Activated B cell treated with CpG ODN at 0.5 μM for 24 hours (primary cell): ENCODE results near the gene JMJD7. TPM values are rescaled to one million over a fixed set of nuclear protein-coding genes. Genes with fewer than 3 reads are reported as not detected.

Experiments used
- ATAC-seq: fragments of 200-7000 bp; cut with Tn5 transposase; one replicate; pipeline ENCODE4 v1.10.0; 2021; ENCODE audit warnings: low read depth, mild to moderate bottlenecking, moderate library complexity
- CTCF ChIA-PET: fragments of 350-600 bp; sonication (Branson Sonifier 250); formaldehyde crosslinking; loops from one replicate; lab custom pipeline; 2021; ENCODE audit warnings: antibody characterized with exemption; lab: Charles Lee
- POLR2A ChIA-PET: fragments of 350-600 bp; sonication (Branson Sonifier 250); formaldehyde crosslinking; loops from one replicate; lab custom pipeline; 2021; ENCODE audit warnings: antibody characterized with exemption; lab: Charles Lee
- DNase-seq: peaks from one replicate; pipeline ENCODE4 v3.0.0; 2022
- H3K27ac Mint-ChIP-seq: one replicate; pipeline ENCODE4 v1.8.0; 2020; ENCODE audit warnings: mixed read lengths
- H3K27me3 Mint-ChIP-seq: one replicate; pipeline ENCODE4 v1.8.0; 2021; ENCODE audit warnings: mixed read lengths
- H3K36me3 Mint-ChIP-seq: one replicate; pipeline ENCODE4 v1.8.0; 2021; ENCODE audit warnings: low read depth, mixed read lengths
- H3K4me1 Mint-ChIP-seq: one replicate; pipeline ENCODE4 v1.8.0; 2021; ENCODE audit warnings: mixed read lengths
- H3K4me3 Mint-ChIP-seq: one replicate; pipeline ENCODE4 v1.8.0; 2020; ENCODE audit warnings: mild to moderate bottlenecking, mixed read lengths
- H3K9me3 Mint-ChIP-seq: one replicate; pipeline ENCODE4 v1.8.0; 2020; ENCODE audit warnings: mixed read lengths
- intact Hi-C: fragments of 100-400 bp; cut with micrococcal nuclease; formaldehyde crosslinking; loops from one replicate; pipeline ENCODE4 v1.15.1; 2024
- total RNA-seq: library from RNA; stranded (reverse); gene quantifications from 2 replicates; pipeline ENCODE4 v1.2.3, GENCODE V29; 2022
- TF ChIP-seq, protein P1 (sequence below): fragments of 200-600 bp; IDR thresholded peaks from one replicate; pipeline ENCODE4 v1.8.0; 2022; ENCODE audit warnings: antibody characterized with exemption, mild to moderate bottlenecking

The JMJD7 gene
- total RNA-seq, 1 donor from 2014 or later: 16.5 TPM

DNA sequence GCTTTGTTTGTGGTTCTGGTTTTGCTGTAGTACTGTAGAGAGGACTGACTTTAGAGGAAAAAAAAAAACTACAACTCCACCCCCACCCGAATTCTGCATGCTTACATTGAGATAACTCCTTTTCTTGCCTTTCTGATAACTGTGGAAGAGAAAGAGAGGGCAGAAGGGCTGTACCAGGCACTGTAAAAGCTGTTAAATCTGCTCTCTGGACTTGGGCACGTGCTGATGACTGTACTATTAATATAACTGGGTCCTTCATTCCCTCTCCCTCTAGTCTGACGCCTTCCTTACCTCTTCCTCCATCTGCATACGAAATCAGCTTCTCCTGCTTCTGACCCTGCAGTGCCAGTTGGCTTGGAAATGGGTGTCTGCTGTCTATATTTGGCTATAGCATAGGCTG is 38.7 kb upstream of the JMJD7 start:
- ATAC-seq (no peak), DNase-seq (no peak)
- Mint-ChIP-seq H3K9me3 (no peaks in the 10 kb centered on the region), H3K36me3 (no peaks in the 10 kb centered on the region), H3K27me3 (no peaks in the 10 kb centered on the region), H3K4me1 (peaks cover 45% of the 10 kb centered on the region), H3K4me3 (no peak overlapping the region), H3K27ac (no peak overlapping the region)
- TF ChIP-seq, protein P1, sequence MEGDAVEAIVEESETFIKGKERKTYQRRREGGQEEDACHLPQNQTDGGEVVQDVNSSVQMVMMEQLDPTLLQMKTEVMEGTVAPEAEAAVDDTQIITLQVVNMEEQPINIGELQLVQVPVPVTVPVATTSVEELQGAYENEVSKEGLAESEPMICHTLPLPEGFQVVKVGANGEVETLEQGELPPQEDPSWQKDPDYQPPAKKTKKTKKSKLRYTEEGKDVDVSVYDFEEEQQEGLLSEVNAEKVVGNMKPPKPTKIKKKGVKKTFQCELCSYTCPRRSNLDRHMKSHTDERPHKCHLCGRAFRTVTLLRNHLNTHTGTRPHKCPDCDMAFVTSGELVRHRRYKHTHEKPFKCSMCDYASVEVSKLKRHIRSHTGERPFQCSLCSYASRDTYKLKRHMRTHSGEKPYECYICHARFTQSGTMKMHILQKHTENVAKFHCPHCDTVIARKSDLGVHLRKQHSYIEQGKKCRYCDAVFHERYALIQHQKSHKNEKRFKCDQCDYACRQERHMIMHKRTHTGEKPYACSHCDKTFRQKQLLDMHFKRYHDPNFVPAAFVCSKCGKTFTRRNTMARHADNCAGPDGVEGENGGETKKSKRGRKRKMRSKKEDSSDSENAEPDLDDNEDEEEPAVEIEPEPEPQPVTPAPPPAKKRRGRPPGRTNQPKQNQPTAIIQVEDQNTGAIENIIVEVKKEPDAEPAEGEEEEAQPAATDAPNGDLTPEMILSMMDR: no peak
- CTCF ChIA-PET: interaction anchor here (3.0 to 4.2 kb wide), 2 partner anchors 16 to 22 kb away, joined by 18 to 19 read pairs; partner anchors contain the start of gene MAPKBP1
- intact Hi-C loops: loop anchor here (2.0 kb wide), 1 partner anchor 22 kb away; no protein-coding TSS in a partner anchor
- POLR2A ChIA-PET: interaction anchor here (1.8 kb wide), 1 partner anchor 15 kb away, joined by 13 read pairs; the partner anchor contains the start of gene MAPKBP1

DNA sequence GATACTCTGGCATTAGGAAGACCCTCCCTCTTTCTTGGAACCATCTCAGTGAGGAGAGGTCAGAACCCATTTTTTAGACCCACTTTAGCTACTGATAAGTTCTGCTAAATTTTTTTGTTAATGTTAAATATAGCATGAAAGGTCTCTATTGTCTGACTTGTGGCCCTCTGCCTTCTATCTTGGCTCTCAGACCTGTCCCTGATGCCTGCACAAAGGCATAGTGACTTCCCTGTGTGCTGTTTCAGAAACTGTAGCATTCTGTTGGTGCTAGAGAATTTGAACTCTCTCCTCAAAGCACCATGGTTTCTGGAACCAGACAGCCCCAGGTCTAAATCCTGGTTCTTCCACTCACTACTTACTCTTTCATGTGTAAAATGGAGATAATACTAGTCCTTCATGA is 38.2 kb upstream of the JMJD7 start:
- intact Hi-C loops: loop anchor here (2.0 kb wide), 1 partner anchor 21 kb away; no protein-coding TSS in a partner anchor
- no peaks in the 10 kb centered on the region for H3K27me3 Mint-ChIP-seq
- TF ChIP-seq, protein P1: no peak
- no peak overlapping the region for H3K27ac Mint-ChIP-seq
- DNase-seq (no peak), ATAC-seq (no peak)
- POLR2A ChIA-PET: interaction anchor here (1.8 kb wide), 1 partner anchor 15 kb away, joined by 13 read pairs; the partner anchor contains the start of gene MAPKBP1
- CTCF ChIA-PET: interaction anchor here (3.0 to 4.2 kb wide), 2 partner anchors 16 to 22 kb away, joined by 18 to 19 read pairs; partner anchors contain the start of gene MAPKBP1
- H3K36me3 Mint-ChIP-seq: no peaks in the 10 kb centered on the region
- H3K9me3 Mint-ChIP-seq: no peaks in the 10 kb centered on the region
- peaks cover 46% of the 10 kb centered on the region for H3K4me1 Mint-ChIP-seq
- H3K4me3 Mint-ChIP-seq: no peak overlapping the region

DNA sequence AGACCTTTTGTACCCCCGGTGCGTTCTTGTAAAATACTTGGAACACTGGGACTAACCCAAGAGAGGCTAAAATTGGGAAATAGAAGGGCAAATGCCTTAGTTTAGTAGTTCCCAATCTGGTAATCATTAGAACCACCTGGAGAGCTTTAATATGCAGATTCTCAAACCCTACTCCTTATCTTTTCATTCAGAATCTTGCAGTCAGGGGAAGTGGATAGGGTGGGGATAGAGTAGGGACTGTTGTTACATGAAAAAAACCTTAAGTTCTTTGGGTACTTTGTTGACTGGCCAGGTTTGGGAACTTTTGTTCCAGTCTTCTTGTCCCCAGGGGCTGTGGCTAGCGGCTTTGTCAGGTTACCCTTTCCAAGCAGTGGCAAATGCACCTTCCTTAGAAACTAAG is 37.7 kb upstream of the JMJD7 start:
- DNase-seq (no peak), ATAC-seq (no peak)
- Mint-ChIP-seq H3K9me3 (no peaks in the 10 kb centered on the region), H3K4me3 (no peak overlapping the region), H3K36me3 (no peaks in the 10 kb centered on the region), H3K27ac (no peak overlapping the region), H3K27me3 (no peaks in the 10 kb centered on the region), H3K4me1 (peaks cover 52% of the 10 kb centered on the region)
- CTCF ChIA-PET: interaction anchor here (4.2 kb wide), 1 partner anchor 21 kb away, joined by 18 read pairs; no protein-coding TSS in a partner anchor
- POLR2A ChIA-PET: interaction anchor here (1.8 kb wide), 1 partner anchor 16 kb away, joined by 13 read pairs; the partner anchor contains the start of gene MAPKBP1
- TF ChIP-seq, protein P1: no peak
- intact Hi-C loops: no loop called here

DNA sequence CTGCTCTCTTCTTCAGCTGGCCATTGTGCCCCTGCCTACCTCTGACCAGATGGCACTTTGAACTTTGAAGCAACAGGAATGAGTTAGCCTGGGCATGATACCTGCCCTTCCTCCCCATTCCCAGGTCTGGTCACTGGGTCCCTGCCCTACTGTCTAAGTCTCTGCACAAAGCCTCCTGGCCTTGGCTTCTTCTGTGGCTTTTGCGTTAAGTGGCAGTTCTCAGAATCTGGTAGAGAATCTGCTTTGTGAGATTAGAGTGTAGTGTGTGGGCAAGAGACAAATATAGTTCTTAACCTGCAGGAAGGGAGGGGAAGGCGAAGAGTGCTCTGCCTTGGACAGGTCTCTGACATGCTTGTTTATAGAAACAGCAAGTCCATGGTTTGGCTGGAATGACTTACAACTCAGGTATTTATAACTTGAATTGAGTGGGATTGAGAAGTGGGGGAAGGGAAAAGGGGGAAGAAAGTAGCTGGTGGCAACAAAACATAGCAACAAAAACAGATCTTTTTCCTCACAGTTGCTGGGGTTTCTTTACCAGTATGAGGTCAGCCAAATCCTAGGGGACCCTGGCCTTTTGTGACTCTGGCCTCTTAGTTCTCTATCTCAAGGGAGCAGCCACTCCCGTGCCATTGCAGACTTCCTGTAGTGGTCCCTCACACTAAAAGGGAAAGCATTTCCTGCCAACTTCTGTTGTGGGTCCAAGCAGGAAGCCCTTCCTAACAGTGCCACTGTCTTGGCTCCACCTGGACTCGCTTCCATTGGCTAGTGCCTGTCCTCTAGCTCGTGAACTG is 36.9 kb upstream of the JMJD7 start:
- no peaks in the 10 kb centered on the region for H3K27me3 Mint-ChIP-seq
- no peaks in the 10 kb centered on the region for H3K9me3 Mint-ChIP-seq
- CTCF ChIA-PET: interaction anchor here (1.8 to 4.2 kb wide), 2 partner anchors 17 to 21 kb away, joined by 6 to 18 read pairs; partner anchors contain the start of gene MAPKBP1
- DNase-seq: no peak
- H3K4me3 Mint-ChIP-seq: no peak overlapping the region
- TF ChIP-seq, protein P1: no peak
- no peak for ATAC-seq
- no peaks in the 10 kb centered on the region for H3K36me3 Mint-ChIP-seq
- intact Hi-C loops: no loop called here
- POLR2A ChIA-PET: no interaction called here
- peaks cover 57% of the 10 kb centered on the region for H3K4me1 Mint-ChIP-seq
- H3K27ac Mint-ChIP-seq: no peak overlapping the region

DNA sequence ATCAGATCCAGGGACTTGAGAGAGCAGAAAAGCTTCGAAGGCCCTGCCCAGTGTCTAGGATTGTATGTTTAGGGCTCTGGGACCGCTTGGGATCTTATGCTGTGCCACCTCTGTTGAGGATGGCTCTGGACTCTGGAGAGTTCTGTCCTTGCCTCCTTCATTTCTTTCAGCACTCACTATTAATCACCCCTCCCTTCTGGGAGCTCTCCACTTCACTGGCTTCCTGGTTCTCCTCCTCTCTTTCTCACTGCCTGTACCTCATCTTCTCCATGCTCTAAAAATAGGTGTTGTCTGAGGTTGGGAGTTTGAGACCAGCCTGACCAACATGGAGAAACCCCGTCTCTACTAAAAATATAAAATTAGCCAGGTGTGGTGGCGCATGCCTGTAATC is 36.4 kb upstream of the JMJD7 start:
- intact Hi-C loops: no loop called here

More for the DNA sequence above, 36.4 kb upstream of the JMJD7 start:
- POLR2A ChIA-PET: no interaction called here
- Mint-ChIP-seq H3K4me1 (peaks cover 62% of the 10 kb centered on the region), H3K27ac (no peak overlapping the region), H3K27me3 (no peaks in the 10 kb centered on the region), H3K4me3 (no peak overlapping the region), H3K36me3 (no peaks in the 10 kb centered on the region), H3K9me3 (no peaks in the 10 kb centered on the region)
- CTCF ChIA-PET: interaction anchor here (1.8 to 4.2 kb wide), 2 partner anchors 18 to 20 kb away, joined by 6 to 18 read pairs; partner anchors contain the start of gene MAPKBP1
- TF ChIP-seq, protein P1: no peak
- ATAC-seq: no peak
- no peak for DNase-seq
